Measurements from ENCODE around the gene STOX2. TPM values are rescaled to one million over a fixed set of nuclear protein-coding genes. Genes with fewer than 3 reads are reported as not detected.

The STOX2 gene
- total RNA-seq, 1 donor from 2014 or later = not detected

DNA sequence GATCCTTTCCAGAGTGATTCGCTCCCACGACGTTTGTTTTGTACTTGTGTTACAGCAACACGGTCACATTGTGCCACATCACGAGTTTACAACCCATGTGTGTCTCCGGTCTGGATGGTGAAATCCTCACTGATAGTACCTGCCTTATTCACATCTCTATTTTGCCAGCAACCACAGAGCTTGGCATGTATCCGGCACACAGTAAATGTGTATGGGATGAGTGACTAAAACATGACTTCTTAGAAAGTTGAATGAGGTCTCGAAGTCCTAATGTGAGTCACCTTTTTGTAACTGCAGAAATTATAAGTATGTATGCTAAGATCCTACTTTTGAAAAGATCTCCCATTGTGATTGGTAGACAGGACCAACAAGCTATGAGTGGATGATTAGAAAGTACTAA, 7.5 kb downstream of the STOX2 start:
- TF ChIP-seq, protein P1, sequence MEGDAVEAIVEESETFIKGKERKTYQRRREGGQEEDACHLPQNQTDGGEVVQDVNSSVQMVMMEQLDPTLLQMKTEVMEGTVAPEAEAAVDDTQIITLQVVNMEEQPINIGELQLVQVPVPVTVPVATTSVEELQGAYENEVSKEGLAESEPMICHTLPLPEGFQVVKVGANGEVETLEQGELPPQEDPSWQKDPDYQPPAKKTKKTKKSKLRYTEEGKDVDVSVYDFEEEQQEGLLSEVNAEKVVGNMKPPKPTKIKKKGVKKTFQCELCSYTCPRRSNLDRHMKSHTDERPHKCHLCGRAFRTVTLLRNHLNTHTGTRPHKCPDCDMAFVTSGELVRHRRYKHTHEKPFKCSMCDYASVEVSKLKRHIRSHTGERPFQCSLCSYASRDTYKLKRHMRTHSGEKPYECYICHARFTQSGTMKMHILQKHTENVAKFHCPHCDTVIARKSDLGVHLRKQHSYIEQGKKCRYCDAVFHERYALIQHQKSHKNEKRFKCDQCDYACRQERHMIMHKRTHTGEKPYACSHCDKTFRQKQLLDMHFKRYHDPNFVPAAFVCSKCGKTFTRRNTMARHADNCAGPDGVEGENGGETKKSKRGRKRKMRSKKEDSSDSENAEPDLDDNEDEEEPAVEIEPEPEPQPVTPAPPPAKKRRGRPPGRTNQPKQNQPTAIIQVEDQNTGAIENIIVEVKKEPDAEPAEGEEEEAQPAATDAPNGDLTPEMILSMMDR (IDR thresholded peaks at IDR 0.05) = no peak
- H3K4me1 Mint-ChIP-seq = no peaks in the 10 kb centered on the region
- intact Hi-C loops (cut with micrococcal nuclease) = no loop called here
- DNase-seq (no peak), ATAC-seq (ENCODE audit: low read depth) (no peak)
- no peaks in the 10 kb centered on the region for H3K36me3 Mint-ChIP-seq (ENCODE audit: low read depth)
- no peak overlapping the region for H3K4me3 Mint-ChIP-seq
- no peak overlapping the region for H3K27ac Mint-ChIP-seq
- ChIA-PET POLR2A (no interaction called here), CTCF (no interaction called here)
- H3K9me3 Mint-ChIP-seq = no peaks in the 10 kb centered on the region
- peaks cover 19% of the 10 kb centered on the region for H3K27me3 Mint-ChIP-seq

DNA sequence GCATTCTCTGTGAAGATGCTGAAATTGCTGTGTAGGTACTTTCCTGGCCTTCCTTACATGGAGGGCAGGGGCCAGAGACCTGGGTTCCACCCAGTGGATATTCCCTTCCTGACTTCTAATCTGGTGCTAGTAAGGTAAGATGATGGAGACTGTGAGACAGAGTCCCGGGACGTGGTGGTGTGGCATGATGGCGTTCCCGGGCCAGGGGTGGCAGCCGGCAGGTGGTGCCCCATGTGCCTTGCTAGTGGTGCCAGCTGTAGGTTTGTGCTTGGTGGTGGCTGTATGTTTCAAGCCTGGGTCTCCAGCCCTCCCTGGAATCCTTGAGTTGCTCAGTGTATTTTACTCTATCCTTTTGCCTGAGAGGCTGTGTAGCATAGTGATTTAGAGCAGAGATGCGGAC, 10.9 kb downstream of the STOX2 start:
- CTCF ChIA-PET = no interaction called here
- Mint-ChIP-seq H3K27me3 (no peaks in the 10 kb centered on the region), H3K4me1 (no peaks in the 10 kb centered on the region), H3K9me3 (no peaks in the 10 kb centered on the region), H3K4me3 (no peak overlapping the region), H3K36me3 (ENCODE audit: low read depth) (no peaks in the 10 kb centered on the region), H3K27ac (no peak overlapping the region)
- ATAC-seq (ENCODE audit: low read depth) = no peak
- TF ChIP-seq, protein P1 (IDR thresholded peaks at IDR 0.05) = no peak
- POLR2A ChIA-PET = no interaction called here
- intact Hi-C loops (cut with micrococcal nuclease) = no loop called here
- DNase-seq = no peak

DNA sequence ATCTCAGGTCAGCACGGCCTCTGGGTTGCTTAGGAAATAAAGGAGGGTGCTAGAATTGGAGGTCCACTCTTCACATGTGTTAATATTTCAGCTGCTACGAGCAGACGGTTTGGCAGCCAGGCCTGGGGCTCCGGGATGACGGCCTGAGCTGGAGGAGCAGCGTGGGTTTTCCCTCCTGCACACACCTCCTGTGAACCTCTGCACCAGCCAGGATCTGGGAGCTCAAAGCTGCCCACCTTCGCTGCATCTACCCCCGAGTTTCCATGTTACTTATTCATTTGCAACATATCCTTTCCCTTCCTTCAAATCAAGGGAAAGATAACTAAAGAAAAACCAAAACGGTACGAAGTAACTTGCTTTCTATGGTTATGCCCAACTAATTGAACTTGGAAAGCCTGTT, 13.6 kb downstream of the STOX2 start:
- ChIA-PET CTCF (no interaction called here), POLR2A (no interaction called here)
- Mint-ChIP-seq H3K4me1 (no peaks in the 10 kb centered on the region), H3K9me3 (no peaks in the 10 kb centered on the region), H3K36me3 (ENCODE audit: low read depth) (no peaks in the 10 kb centered on the region), H3K27ac (no peak overlapping the region), H3K27me3 (no peaks in the 10 kb centered on the region), H3K4me3 (no peak overlapping the region)
- intact Hi-C loops (cut with micrococcal nuclease) = no loop called here
- no peak for DNase-seq
- no peak for ATAC-seq (ENCODE audit: low read depth)
- TF ChIP-seq, protein P1 (IDR thresholded peaks at IDR 0.05) = no peak

DNA sequence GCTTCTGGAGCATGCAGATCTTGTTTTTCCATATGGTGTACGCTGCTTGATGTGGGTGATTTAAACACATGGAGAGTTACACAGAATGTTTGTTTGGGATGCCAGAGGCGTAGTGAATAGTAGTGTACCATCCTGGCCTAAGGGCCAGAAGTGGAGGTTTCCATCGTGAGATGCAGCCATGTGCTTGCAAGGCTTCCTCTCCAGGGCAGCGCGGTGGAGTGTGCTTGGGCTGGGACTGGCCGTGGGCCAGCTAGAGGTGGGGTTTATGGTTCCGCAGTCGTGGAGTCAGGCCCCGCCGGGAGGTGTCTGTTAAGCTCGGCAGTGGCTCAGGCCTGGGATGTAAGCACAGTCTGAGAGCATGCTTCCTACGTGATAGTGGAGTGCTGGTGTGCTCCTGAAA, 14.0 kb downstream of the STOX2 start:
- ATAC-seq (ENCODE audit: low read depth) = no peak
- ChIA-PET CTCF (no interaction called here), POLR2A (no interaction called here)
- Mint-ChIP-seq H3K4me1 (no peaks in the 10 kb centered on the region), H3K27ac (no peak overlapping the region), H3K36me3 (ENCODE audit: low read depth) (no peaks in the 10 kb centered on the region), H3K27me3 (no peaks in the 10 kb centered on the region), H3K9me3 (no peaks in the 10 kb centered on the region), H3K4me3 (no peak overlapping the region)
- TF ChIP-seq, protein P1 (IDR thresholded peaks at IDR 0.05) = no peak
- intact Hi-C loops (cut with micrococcal nuclease) = no loop called here
- no peak for DNase-seq

DNA sequence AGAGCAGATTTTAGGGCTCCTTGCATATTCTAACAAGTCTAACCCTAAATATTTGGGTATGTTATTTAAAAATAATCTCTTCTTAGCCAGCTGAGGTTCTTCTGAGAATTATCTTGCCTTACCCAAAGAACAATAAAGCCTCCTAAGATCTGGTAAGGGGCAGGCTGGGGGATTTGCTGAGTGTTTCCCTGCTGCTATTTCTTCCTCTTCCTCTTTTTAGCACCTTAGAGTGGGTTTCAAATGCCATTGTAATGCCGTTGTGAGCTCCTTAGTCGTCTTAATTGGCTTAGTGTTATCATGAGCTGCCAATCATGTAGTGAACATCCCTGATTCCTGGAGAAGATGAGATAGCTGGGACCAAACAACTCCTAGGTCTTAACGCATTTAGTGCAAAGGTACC, 15.4 kb downstream of the STOX2 start:
- ATAC-seq (ENCODE audit: low read depth) (no peak), DNase-seq (no peak)
- CTCF ChIA-PET = no interaction called here
- Mint-ChIP-seq H3K4me3 (no peak overlapping the region), H3K27ac (no peak overlapping the region), H3K27me3 (no peaks in the 10 kb centered on the region), H3K36me3 (ENCODE audit: low read depth) (no peaks in the 10 kb centered on the region), H3K9me3 (no peaks in the 10 kb centered on the region), H3K4me1 (no peaks in the 10 kb centered on the region)
- TF ChIP-seq, protein P1 (IDR thresholded peaks at IDR 0.05) = no peak
- POLR2A ChIA-PET = no interaction called here
- intact Hi-C loops (cut with micrococcal nuclease) = no loop called here
